ENCODE results near the gene CA6.

Gene CA6

GRCh38 chr1:8980656-8981055 is 35.0 kb downstream of the CA6 start:
- no peak overlapping the region for H3K4me3 ChIP-seq (IDR thresholded peaks at IDR 0.05; ENCODE audit: insufficient read depth, low read depth, low read length)
- H3K4me2 ChIP-seq: no peak overlapping the region
- TF ChIP-seq CTCF (conservative IDR thresholded peaks at IDR 0.05; ENCODE audit: low read depth, low read length): no peak
- no peaks in the 10 kb centered on the region for H3K36me3 ChIP-seq (ENCODE audit: insufficient read depth)
- no peak overlapping the region for H2AFZ ChIP-seq (ENCODE audit: low read depth)
- no peaks in the 10 kb centered on the region for H3K4me1 ChIP-seq (ENCODE audit: low read depth, poor library complexity, severe bottlenecking)
- H3K9ac ChIP-seq: no peak overlapping the region
- no peaks in the 10 kb centered on the region for H3K79me2 ChIP-seq (ENCODE audit: insufficient read depth, low read depth)
- no peaks in the 10 kb centered on the region for H4K20me1 ChIP-seq (ENCODE audit: insufficient read depth)
- no peak overlapping the region for H3K27ac ChIP-seq
- no peaks in the 10 kb centered on the region; the same call in 1 of the 2 replicates for H3K27me3 ChIP-seq (ENCODE audit: insufficient read depth, low read depth)

DNA sequence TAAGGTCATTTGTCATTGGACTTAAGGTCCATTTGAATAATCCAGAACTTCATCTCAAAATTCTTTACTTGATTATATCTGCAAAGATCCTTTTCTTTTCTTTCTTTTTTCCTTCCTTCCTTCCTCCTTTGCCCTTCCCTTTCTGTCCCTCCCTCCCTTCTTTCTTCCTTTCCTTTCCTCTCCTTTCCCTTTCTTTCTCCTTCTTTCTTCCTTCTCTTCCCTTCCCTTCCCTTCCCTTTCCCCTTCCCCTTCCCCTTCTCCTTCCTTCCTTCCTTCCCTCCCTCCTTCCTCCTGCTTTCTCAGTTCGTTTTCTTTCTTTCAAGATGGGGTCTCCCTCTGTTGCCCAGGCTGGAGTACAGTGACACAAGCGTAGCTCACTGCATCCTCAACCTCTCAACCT is 35.5 kb downstream of the CA6 start:
- H3K4me3 ChIP-seq (IDR thresholded peaks at IDR 0.05; ENCODE audit: insufficient read depth, low read depth, low read length): no peak overlapping the region
- no peaks in the 10 kb centered on the region for H4K20me1 ChIP-seq (ENCODE audit: insufficient read depth)
- no peak overlapping the region for H3K27ac ChIP-seq
- no peak for TF ChIP-seq CTCF (conservative IDR thresholded peaks at IDR 0.05; ENCODE audit: low read depth, low read length)
- H3K27me3 ChIP-seq (ENCODE audit: insufficient read depth, low read depth): no peaks in the 10 kb centered on the region; the same call in 1 of the 2 replicates
- no peak overlapping the region for H3K9ac ChIP-seq
- no peaks in the 10 kb centered on the region for H3K36me3 ChIP-seq (ENCODE audit: insufficient read depth)
- H2AFZ ChIP-seq (ENCODE audit: low read depth): no peak overlapping the region
- H3K4me1 ChIP-seq (ENCODE audit: low read depth, poor library complexity, severe bottlenecking): no peaks in the 10 kb centered on the region
- H3K4me2 ChIP-seq: no peak overlapping the region
- H3K79me2 ChIP-seq (ENCODE audit: insufficient read depth, low read depth): no peaks in the 10 kb centered on the region

DNA sequence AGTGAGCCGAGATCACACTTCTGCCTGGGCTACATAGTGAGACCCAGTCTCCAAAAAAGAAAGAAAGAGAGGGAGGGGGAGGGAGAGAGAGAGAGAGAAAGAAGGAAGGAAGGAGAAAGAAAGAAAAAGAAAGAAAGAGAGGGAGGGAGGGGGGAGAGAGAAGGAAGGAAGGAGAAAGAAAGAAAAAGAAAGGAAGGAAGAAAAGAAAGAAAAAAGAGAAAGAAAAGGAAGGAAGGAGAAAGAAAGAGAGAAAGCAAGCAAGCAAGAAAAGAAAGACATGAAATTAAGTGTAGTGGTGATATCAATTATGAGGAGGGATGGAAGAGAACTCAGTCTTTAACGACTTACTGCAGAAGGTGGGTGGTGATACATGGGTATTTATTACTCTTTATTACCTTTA is 38.5 kb downstream of the CA6 start:
- Histone ChIP-seq H3K4me3 (IDR thresholded peaks at IDR 0.05; ENCODE audit: insufficient read depth, low read depth, low read length) (no peak overlapping the region), H3K79me2 (ENCODE audit: insufficient read depth, low read depth) (no peaks in the 10 kb centered on the region), H3K36me3 (ENCODE audit: insufficient read depth) (no peaks in the 10 kb centered on the region), H4K20me1 (ENCODE audit: insufficient read depth) (no peaks in the 10 kb centered on the region), H3K27ac (no peak overlapping the region), H2AFZ (ENCODE audit: low read depth) (no peak overlapping the region), H3K4me1 (ENCODE audit: low read depth, poor library complexity, severe bottlenecking) (no peaks in the 10 kb centered on the region), H3K4me2 (no peak overlapping the region), H3K27me3 (ENCODE audit: insufficient read depth, low read depth) (no peaks in the 10 kb centered on the region; the same call in 1 of the 2 replicates), H3K9ac (no peak overlapping the region)
- TF ChIP-seq CTCF (conservative IDR thresholded peaks at IDR 0.05; ENCODE audit: low read depth, low read length): no peak

- no peaks in the 10 kb centered on the region for H3K79me2 ChIP-seq (ENCODE audit: insufficient read depth, low read depth)
- H3K4me1 ChIP-seq (ENCODE audit: low read depth, poor library complexity, severe bottlenecking): no peaks in the 10 kb centered on the region
- H3K27ac ChIP-seq: no peak overlapping the region
- no peaks in the 10 kb centered on the region for H4K20me1 ChIP-seq (ENCODE audit: insufficient read depth)
- no peak overlapping the region for H3K4me2 ChIP-seq
- no peak overlapping the region for H2AFZ ChIP-seq (ENCODE audit: low read depth)
- no peak overlapping the region for H3K4me3 ChIP-seq (IDR thresholded peaks at IDR 0.05; ENCODE audit: insufficient read depth, low read depth, low read length)
- H3K36me3 ChIP-seq (ENCODE audit: insufficient read depth): no peaks in the 10 kb centered on the region
- H3K9ac ChIP-seq: no peak overlapping the region
- no peak for TF ChIP-seq CTCF (conservative IDR thresholded peaks at IDR 0.05; ENCODE audit: low read depth, low read length)
- H3K27me3 ChIP-seq (ENCODE audit: insufficient read depth, low read depth): no peaks in the 10 kb centered on the region; the same call in 1 of the 2 replicates
Measured at GRCh38 chr1:8984990-8985389, 39.3 kb downstream of the CA6 start.

Measured in KMS-11 (cell line).